ENCODE results near the gene ZBTB4.
"Not testable (repeated sequence)": the region's sequence is repeated elsewhere in the genome, so short reads cannot be mapped to it uniquely, and the experiment has no call there.

Gene ZBTB4

GRCh38 chr17:7495906-7496434 lies 16.5 kb upstream of the ZBTB4 start:
- DNase-seq, result no peak

GRCh38 chr17:7493941-7494340 lies 14.5 kb upstream of the ZBTB4 start:
- no peak for DNase-seq

GRCh38 chr17:7491583-7491982 lies 12.2 kb upstream of the ZBTB4 start:
- no peak for DNase-seq

- DNase-seq, result no peak
These were observed 10.7 kb upstream of the ZBTB4 start for GRCh38 chr17:7490144-7490543.

- no peak for DNase-seq
These were observed 6.8 kb upstream of the ZBTB4 start for GRCh38 chr17:7486181-7486580.

GRCh38 chr17:7484919-7485377 lies 5.5 kb upstream of the ZBTB4 start:
- DNase-seq, result no peak

GRCh38 chr17:7484067-7484918 lies 4.9 kb upstream of the ZBTB4 start, which contains the start of gene POLR2A:
POLR2A (plus strand) TSS chr17:7484366.
- DNase-seq, result peak; percentile 99

GRCh38 chr17:7483255-7484066 lies 4.0 kb upstream of the ZBTB4 start:
- DNase-seq, result peak; percentile 95

GRCh38 chr17:7482742-7483088 lies 3.3 kb upstream of the ZBTB4 start:
- not testable (repeated sequence) for DNase-seq

GRCh38 chr17:7481842-7482741 lies 2.7 kb upstream of the ZBTB4 start:
- not testable (repeated sequence) for DNase-seq

GRCh38 chr17:7481275-7481674 lies 1.8 kb upstream of the ZBTB4 start, which contains the start of gene SLC35G6:
SLC35G6 (plus strand) TSS chr17:7481446; CDS start chr17:7481517, 71 bp downstream.
- DNase-seq, result not testable (repeated sequence)

- DNase-seq, result no peak
These were observed 606 bp upstream of the ZBTB4 start for GRCh38 chr17:7480089-7480384.

GRCh38 chr17:7478276-7479212 lies 887 bp downstream of the ZBTB4 start:
- DNase-seq, result peak; percentile 86

GRCh38 chr17:7477392-7478275 lies 1.8 kb downstream of the ZBTB4 start:
- DNase-seq, result no peak

- DNase-seq, result no peak
These were observed 2.5 kb downstream of the ZBTB4 start for GRCh38 chr17:7476951-7477350.

- DNase-seq, result no peak
These were observed 2.9 kb downstream of the ZBTB4 start for GRCh38 chr17:7476494-7476893.

GRCh38 chr17:7475764-7476422 lies 3.5 kb downstream of the ZBTB4 start:
- DNase-seq, result no peak

- DNase-seq, result not testable (repeated sequence)
These were observed 4.7 kb downstream of the ZBTB4 start for GRCh38 chr17:7474767-7475166.

GRCh38 chr17:7471729-7472128 lies 7.7 kb downstream of the ZBTB4 start:
- DNase-seq, result no peak

- not testable (repeated sequence) for DNase-seq
These were observed 8.9 kb downstream of the ZBTB4 start for GRCh38 chr17:7470457-7470973.
